RWPE2 (cell line): ENCODE measurements around the gene PHLDB3.
A peak's percentile ranks its signal among the peaks of the same experiment; 100 is the strongest.

ENCODE experiments used
- ATAC-seq: fragments of 200-7000 bp; cut with Tn5 transposase; 3 replicates; pipeline ENCODE4 v1.9.1; 2021; ENCODE audit warnings: low read depth
- DNase-seq: peaks from one replicate; pipeline ENCODE4 v3.0.0-alpha.2; 2020; ENCODE audit warnings: low spot score
- H3K27ac ChIP-seq: fragments of 450-650 bp; 2 replicates; pipeline ENCODE4 v1.5.1; 2017; ENCODE audit warnings: mild to moderate bottlenecking; ENCODE audit not compliant: poor library complexity, severe bottlenecking
- H3K27me3 ChIP-seq: fragments of 250-450 bp; sonication (Bioruptor Pico); 2 replicates; pipeline ENCODE4 v1.5.1; 2021; ENCODE audit warnings: mild to moderate bottlenecking, moderate library complexity; ENCODE audit not compliant: insufficient read depth, poor library complexity, severe bottlenecking
- H3K36me3 ChIP-seq: fragments of 250-450 bp; sonication (Bioruptor Pico); 2 replicates; pipeline ENCODE4 v1.5.1; 2020; ENCODE audit warnings: low read depth, mild to moderate bottlenecking, moderate library complexity
- H3K4me1 ChIP-seq: fragments of 250-450 bp; sonication (Bioruptor Pico); 2 replicates; pipeline ENCODE4 v1.5.1; 2021; ENCODE audit warnings: mild to moderate bottlenecking, moderate library complexity; ENCODE audit not compliant: insufficient read depth, poor library complexity, severe bottlenecking
- H3K4me3 ChIP-seq: fragments of 250-450 bp; sonication (Bioruptor Pico); 2 replicates; pipeline ENCODE4 v1.5.1; 2021; ENCODE audit warnings: mild to moderate bottlenecking, moderate library complexity; ENCODE audit not compliant: severe bottlenecking
- H3K9me3 ChIP-seq: fragments of 250-450 bp; sonication (Bioruptor Pico); 2 replicates; pipeline ENCODE4 v1.5.1; 2021; ENCODE audit warnings: mild to moderate bottlenecking, moderate library complexity; ENCODE audit not compliant: severe bottlenecking
- TF ChIP-seq, protein P1 (sequence below): fragments of 450-650 bp; IDR thresholded peaks from one replicate; pipeline ENCODE4 v1.5.1; 2017; ENCODE audit warnings: mild to moderate bottlenecking, moderate library complexity; ENCODE audit not compliant: poor library complexity, severe bottlenecking

PHLDB3 gene

DNA sequence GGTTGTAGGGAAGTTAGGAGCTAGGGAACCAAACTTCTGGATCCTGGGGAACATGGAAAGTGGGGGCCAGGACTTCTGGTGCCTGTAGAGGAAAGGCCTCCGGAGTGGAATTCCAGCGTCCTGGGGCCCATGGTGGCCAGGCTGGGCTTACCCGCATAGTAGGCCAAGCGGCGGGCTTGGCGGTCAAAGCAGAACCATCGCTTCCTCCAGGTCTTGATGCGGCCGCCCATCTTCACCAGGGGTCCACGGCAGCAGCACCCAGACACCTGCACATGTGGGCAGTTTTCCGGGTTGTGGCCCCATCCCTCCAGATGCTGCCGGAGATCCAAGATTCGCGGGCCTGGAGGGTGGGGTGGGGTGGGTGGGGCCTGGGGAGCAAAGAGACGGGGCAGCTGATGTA, 25.3 kb downstream of the PHLDB3 start:
- ATAC-seq: no peak
- Histone ChIP-seq H3K36me3 (no peaks in the 10 kb centered on the region; the same call in 1 of the 2 replicates), H3K27ac (no peak overlapping the region), H3K4me1 (no peaks in the 10 kb centered on the region), H3K27me3 (no peaks in the 10 kb centered on the region), H3K9me3 (no peaks in the 10 kb centered on the region), H3K4me3 (no peak overlapping the region)
- no peak for DNase-seq
- TF ChIP-seq, protein P1, sequence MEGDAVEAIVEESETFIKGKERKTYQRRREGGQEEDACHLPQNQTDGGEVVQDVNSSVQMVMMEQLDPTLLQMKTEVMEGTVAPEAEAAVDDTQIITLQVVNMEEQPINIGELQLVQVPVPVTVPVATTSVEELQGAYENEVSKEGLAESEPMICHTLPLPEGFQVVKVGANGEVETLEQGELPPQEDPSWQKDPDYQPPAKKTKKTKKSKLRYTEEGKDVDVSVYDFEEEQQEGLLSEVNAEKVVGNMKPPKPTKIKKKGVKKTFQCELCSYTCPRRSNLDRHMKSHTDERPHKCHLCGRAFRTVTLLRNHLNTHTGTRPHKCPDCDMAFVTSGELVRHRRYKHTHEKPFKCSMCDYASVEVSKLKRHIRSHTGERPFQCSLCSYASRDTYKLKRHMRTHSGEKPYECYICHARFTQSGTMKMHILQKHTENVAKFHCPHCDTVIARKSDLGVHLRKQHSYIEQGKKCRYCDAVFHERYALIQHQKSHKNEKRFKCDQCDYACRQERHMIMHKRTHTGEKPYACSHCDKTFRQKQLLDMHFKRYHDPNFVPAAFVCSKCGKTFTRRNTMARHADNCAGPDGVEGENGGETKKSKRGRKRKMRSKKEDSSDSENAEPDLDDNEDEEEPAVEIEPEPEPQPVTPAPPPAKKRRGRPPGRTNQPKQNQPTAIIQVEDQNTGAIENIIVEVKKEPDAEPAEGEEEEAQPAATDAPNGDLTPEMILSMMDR: no peak

DNA sequence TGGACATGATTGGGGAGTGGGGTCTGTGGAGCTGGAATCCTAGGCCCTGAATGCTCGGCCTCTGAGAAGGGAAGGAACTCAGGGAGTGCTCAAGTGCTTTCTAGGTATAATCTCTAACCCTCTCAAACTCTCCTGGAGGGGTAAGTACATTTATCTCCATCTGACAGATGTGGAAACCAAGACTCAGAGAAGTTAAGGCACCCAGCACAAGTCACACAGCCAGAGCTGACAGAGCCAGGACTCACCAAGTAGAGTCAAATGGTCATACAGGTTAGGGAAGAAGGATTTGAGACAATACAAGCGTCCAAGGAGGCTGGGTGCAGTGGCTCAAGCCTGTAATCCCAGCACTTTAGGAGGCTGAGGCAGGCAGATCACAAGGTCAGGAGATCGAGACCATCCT, 26.2 kb downstream of the PHLDB3 start:
- H3K9me3 ChIP-seq: no peaks in the 10 kb centered on the region
- H3K27ac ChIP-seq: no peak overlapping the region
- TF ChIP-seq, protein P1: no peak
- DNase-seq: no peak
- no peaks in the 10 kb centered on the region for H3K27me3 ChIP-seq
- H3K36me3 ChIP-seq: no peaks in the 10 kb centered on the region; the same call in 1 of the 2 replicates
- H3K4me1 ChIP-seq: no peaks in the 10 kb centered on the region
- no peak overlapping the region for H3K4me3 ChIP-seq
- no peak for ATAC-seq

DNA sequence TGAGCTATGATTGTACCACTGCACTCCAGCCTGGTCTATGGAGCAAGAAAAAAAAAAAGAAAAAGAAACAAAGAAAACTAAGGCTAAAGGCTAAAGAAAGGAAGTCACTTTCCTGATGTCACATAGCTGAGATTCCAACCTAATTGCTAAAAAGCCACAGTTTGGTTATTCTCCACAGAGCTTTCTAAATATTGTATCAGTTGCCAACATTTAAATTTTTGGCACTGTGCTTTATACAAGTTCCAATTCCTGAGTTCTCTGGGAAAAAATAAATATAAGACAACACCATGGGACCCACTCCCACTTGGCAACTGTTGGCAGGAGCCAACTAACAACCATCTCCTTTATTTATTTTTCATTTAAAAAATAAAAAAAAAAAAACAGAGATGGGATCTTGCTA, 27.9 kb downstream of the PHLDB3 start:
- Histone ChIP-seq H3K27me3 (no peaks in the 10 kb centered on the region), H3K4me3 (no peak overlapping the region), H3K4me1 (no peaks in the 10 kb centered on the region), H3K36me3 (no peaks in the 10 kb centered on the region; the same call in 1 of the 2 replicates), H3K9me3 (no peaks in the 10 kb centered on the region), H3K27ac (no peak overlapping the region)
- TF ChIP-seq, protein P1: no peak
- DNase-seq (no peak), ATAC-seq (no peak)

DNA sequence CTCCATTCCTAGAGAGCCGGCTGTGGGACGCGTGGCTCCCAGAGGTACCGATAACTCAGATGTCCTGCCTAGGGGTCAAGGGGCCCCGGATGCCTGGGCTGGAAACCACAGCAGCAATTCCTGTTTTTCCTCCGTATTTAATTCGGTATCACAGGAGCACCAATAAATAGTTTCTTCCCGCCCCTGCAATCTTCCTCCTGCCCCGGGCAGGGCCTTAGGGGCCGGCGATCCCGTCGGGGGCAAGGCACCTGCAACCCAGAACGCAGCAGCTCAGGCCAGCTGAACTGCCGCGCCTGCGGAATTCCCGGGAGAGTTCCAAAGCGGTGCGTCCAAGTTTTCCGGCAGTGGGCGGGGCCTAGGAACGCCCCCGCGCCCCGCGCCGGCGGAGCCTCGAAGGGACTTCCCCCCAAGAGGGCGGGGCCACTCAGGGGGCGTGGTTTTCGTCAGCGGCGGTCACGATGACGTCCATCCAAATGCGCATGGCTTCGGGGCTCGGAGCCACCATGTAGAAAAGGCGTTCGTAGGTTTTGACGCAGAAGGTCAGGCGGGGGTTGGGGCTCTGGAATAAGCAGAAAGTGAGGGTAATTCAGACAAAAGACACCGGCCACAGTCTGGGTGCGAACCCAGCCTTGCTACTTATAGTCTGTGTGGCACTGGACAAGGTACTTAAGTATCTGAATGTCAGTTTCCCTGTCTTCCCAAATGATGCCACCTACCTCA, 29.4 kb downstream of the PHLDB3 start:
- H3K36me3 ChIP-seq: no peaks in the 10 kb centered on the region
- H3K4me1 ChIP-seq: no peaks in the 10 kb centered on the region
- ATAC-seq (peak; percentile 86), DNase-seq (peak; percentile 92)
- no peaks in the 10 kb centered on the region for H3K9me3 ChIP-seq
- no peaks in the 10 kb centered on the region for H3K27me3 ChIP-seq
- H3K4me3 ChIP-seq: peak overlapping the region; percentile 17
- no peak overlapping the region for H3K27ac ChIP-seq
- TF ChIP-seq, protein P1: no peak

DNA sequence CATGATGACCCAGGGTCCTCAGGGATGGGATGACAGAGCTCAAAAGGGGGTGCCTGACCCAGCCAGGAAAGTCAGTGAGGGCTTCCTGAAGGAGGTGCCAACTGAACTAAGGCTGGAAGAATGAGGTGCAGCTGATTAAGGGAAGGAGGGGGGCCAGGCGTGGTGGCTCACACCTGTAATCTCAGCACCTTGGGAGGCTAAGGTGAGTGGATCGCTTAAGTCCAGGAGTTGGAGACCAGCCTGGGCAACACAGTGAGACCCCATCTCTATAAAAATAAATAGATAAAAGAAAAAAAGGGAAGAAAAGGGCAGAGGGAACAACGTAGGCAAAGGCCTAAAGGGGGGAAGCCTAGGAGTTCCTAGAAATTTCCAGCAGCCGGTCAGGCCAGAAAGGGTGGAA, 30.1 kb downstream of the PHLDB3 start:
- Histone ChIP-seq H3K4me3 (no peak overlapping the region), H3K27ac (no peak overlapping the region), H3K27me3 (no peaks in the 10 kb centered on the region), H3K36me3 (no peaks in the 10 kb centered on the region), H3K4me1 (no peaks in the 10 kb centered on the region), H3K9me3 (no peaks in the 10 kb centered on the region)
- no peak for DNase-seq
- ATAC-seq: no peak
- TF ChIP-seq, protein P1: no peak
